ENCODE measurements around the gene TMEM80. TPM values are rescaled to one million over a fixed set of nuclear protein-coding genes. Genes with fewer than 3 reads are reported as not detected.

The TMEM80 gene
- total RNA-seq, 1 experiment from 2014 or later: 10.8 TPM

GRCh38 chr11:727281-727701 is 31.7 kb downstream of the TMEM80 start:
- TF ChIP-seq EZH2phosphoT487 (IDR thresholded peaks at IDR 0.05; ENCODE audit: borderline replicate concordance, low read length) (no peak), EZH2 (IDR thresholded peaks at IDR 0.05; ENCODE audit: low read length, unreplicated experiment) (no peak), CTCF (conservative IDR thresholded peaks at IDR 0.05; ENCODE audit: low read depth, low read length) (no peak)
- Histone ChIP-seq H3K9me2 (replicated peaks; ENCODE audit: low read length) (no peaks in the 10 kb centered on the region), H3F3A (ENCODE audit: low read length, unreplicated experiment) (peaks cover 8% of the 10 kb centered on the region), H3K27ac (ENCODE audit: low read length) (peak overlapping the region; percentile 83), H3K9me3 (ENCODE audit: low read length) (no peaks in the 10 kb centered on the region), H3K4me3 (ENCODE audit: low read length) (no peak overlapping the region; the same call in 1 of the 2 replicates), H3K36me3 (ENCODE audit: low read depth, low read length) (peaks cover 7% of the 10 kb centered on the region), H3K79me2 (ENCODE audit: low read length) (no peaks in the 10 kb centered on the region), H4K20me1 (ENCODE audit: low read length) (no peaks in the 10 kb centered on the region), H3K27me3 (ENCODE audit: low read length) (no peaks in the 10 kb centered on the region), H3K4me1 (ENCODE audit: insufficient read depth, low read length) (peaks cover 17% of the 10 kb centered on the region), H3K4me2 (ENCODE audit: low read length) (peak overlapping the region; percentile 61), H3K9ac (ENCODE audit: low read length) (peak overlapping the region; percentile 55), H2AFZ (ENCODE audit: low read length) (0 out of 2 replicates have a peak overlapping the region, but pooled peaks have one; percentile 52)
- DNase-seq (no peak), ATAC-seq (no peak; the same call in 1 of the 2 replicates)
- BruUV-seq (replicated peaks): TSS peak; percentile 47
- ChIA-PET POLR2A (ENCODE audit: unreplicated experiment) (no interaction called here), CTCF (interaction anchor here (0.5 to 1.5 kb wide), 5 partner anchors 22 to 189 kb away, joined by 3 to 11 read pairs (median 3); partner anchors contain the start of gene TMEM80)
- intact Hi-C loops (cut with micrococcal nuclease): no loop called here

GRCh38 chr11:727859-728748 is 32.5 kb downstream of the TMEM80 start:
- TF ChIP-seq EZH2phosphoT487 (IDR thresholded peaks at IDR 0.05; ENCODE audit: borderline replicate concordance, low read length): no peak
- TF ChIP-seq EZH2 (IDR thresholded peaks at IDR 0.05; ENCODE audit: low read length, unreplicated experiment): no peak
- peak; percentile 98 for TF ChIP-seq CTCF (conservative IDR thresholded peaks at IDR 0.05; ENCODE audit: low read depth, low read length)
- no peaks in the 10 kb centered on the region for H4K20me1 ChIP-seq (ENCODE audit: low read length)
- H3K9ac ChIP-seq (ENCODE audit: low read length): peak overlapping the region; percentile 55
- H3K4me3 ChIP-seq (ENCODE audit: low read length): no peak overlapping the region; the same call in 1 of the 2 replicates
- intact Hi-C loops (cut with micrococcal nuclease): loop anchor here (1.0 kb wide), 1 partner anchor 32 kb away; no protein-coding TSS in a partner anchor
- peaks cover 17% of the 10 kb centered on the region for H3K4me1 ChIP-seq (ENCODE audit: insufficient read depth, low read length)
- ATAC-seq (peak; percentile 83), DNase-seq (peak; percentile 96)
- BruUV-seq (replicated peaks): no TSS peak
- ChIA-PET CTCF (interaction anchor here (0.5 to 1.5 kb wide), 5 partner anchors 23 to 189 kb away, joined by 3 to 11 read pairs (median 3); partner anchors contain the start of gene TMEM80), POLR2A (ENCODE audit: unreplicated experiment) (no interaction called here)
- peak overlapping the region; percentile 61 for H3K4me2 ChIP-seq (ENCODE audit: low read length)
- H3K27ac ChIP-seq (ENCODE audit: low read length): peak overlapping the region; percentile 83
- no peaks in the 10 kb centered on the region for H3K79me2 ChIP-seq (ENCODE audit: low read length)
- H3K9me3 ChIP-seq (ENCODE audit: low read length): no peaks in the 10 kb centered on the region
- H3K9me2 ChIP-seq (replicated peaks; ENCODE audit: low read length): no peaks in the 10 kb centered on the region
- H3F3A ChIP-seq (ENCODE audit: low read length, unreplicated experiment): peaks cover 8% of the 10 kb centered on the region
- H3K36me3 ChIP-seq (ENCODE audit: low read depth, low read length): peaks cover 7% of the 10 kb centered on the region
- no peaks in the 10 kb centered on the region for H3K27me3 ChIP-seq (ENCODE audit: low read length)
- 0 out of 2 replicates have a peak overlapping the region, but pooled peaks have one; percentile 52 for H2AFZ ChIP-seq (ENCODE audit: low read length)

Data from PC-3 (cell line).